ENCODE results near the gene ACTG1.

- TF ChIP-seq CTCF (IDR thresholded peaks at IDR 0.05) = no peak
- no peak for TF ChIP-seq POLR2A (IDR thresholded peaks at IDR 0.05)
Measured at GRCh38 chr17:81498953-81499600, 13.5 kb downstream of the ACTG1 start.

All from uterus (tissue), 2 donors.